ENCODE measurements around the gene CALD1.

- no peak for TF ChIP-seq EZH2phosphoT487 (conservative IDR thresholded peaks at IDR 0.05; ENCODE audit: low read length)
- TF ChIP-seq CTCF (IDR thresholded peaks at IDR 0.05; ENCODE audit: insufficient read depth, low read length, poor library complexity, severe bottlenecking): no peak
Observed at GRCh38 chr7:134774119-134774518, 5.3 kb upstream of the CALD1 start.

Measured in SU-DHL-6 (cell line).